Measurements from ENCODE around the gene TMEM38B.

- no peak for TF ChIP-seq CTCF (IDR thresholded peaks at IDR 0.05)
- TF ChIP-seq EP300 (IDR thresholded peaks at IDR 0.05), result no peak
- TF ChIP-seq POLR2A (IDR thresholded peaks at IDR 0.05), result no peak
- no peak for TF ChIP-seq POLR2AphosphoS5 (IDR thresholded peaks at IDR 0.05)
Observed at GRCh38 chr9:105678163-105678562, 16.2 kb upstream of the TMEM38B start.

Measured in gastroesophageal sphincter (tissue), 3 donors.